Stimulated activated CD8-positive, alpha-beta memory T cell treated with anti-CD3 and anti-CD28 coated beads, Interleukin-2, amount 100 ng/mL, for 48 hours (primary cell): ENCODE results near the gene IRF2BPL.
"Not testable (repeated sequence)": the region's sequence is repeated elsewhere in the genome, so short reads cannot be mapped to it uniquely, and the experiment has no call there.

Experiments
- DNase-seq, 2 donors: peaks; one replicate each; pipeline ENCODE4 v3.0.0-alpha.2; 2020; ENCODE audit warnings: low read depth in 2 of 2

Gene IRF2BPL

GRCh38 chr14:77033622-77034589, 5.4 kb upstream of the IRF2BPL start:
- DNase-seq = peak; percentile 84 to 85

GRCh38 chr14:77032844-77033621, 4.5 kb upstream of the IRF2BPL start:
- peak; percentile 63 to 68 for DNase-seq

GRCh38 chr14:77032491-77032843, 4.0 kb upstream of the IRF2BPL start:
- no peak for DNase-seq

- no peak for DNase-seq
Observed at GRCh38 chr14:77031759-77032490, 3.4 kb upstream of the IRF2BPL start.

- peak; percentile 51 to 56 for DNase-seq
Observed at GRCh38 chr14:77027538-77028383, 747 bp downstream of the IRF2BPL start.

- no peak for DNase-seq
Observed at GRCh38 chr14:77026930-77027537, 1.5 kb downstream of the IRF2BPL start.

GRCh38 chr14:77026166-77026929, 2.2 kb downstream of the IRF2BPL start:
- DNase-seq = no peak

GRCh38 chr14:77025744-77026165, 2.8 kb downstream of the IRF2BPL start:
- DNase-seq = no peak

- DNase-seq = peak in 1 of 2 donors; percentile 46
Observed at GRCh38 chr14:77024171-77024691, 4.3 kb downstream of the IRF2BPL start.

- DNase-seq = no peak
Observed at GRCh38 chr14:77023001-77023996, 5.2 kb downstream of the IRF2BPL start.

- no peak for DNase-seq
Observed at GRCh38 chr14:77022236-77022852, 6.2 kb downstream of the IRF2BPL start.

- DNase-seq = not testable (repeated sequence)
Observed at GRCh38 chr14:77021424-77021823, 7.1 kb downstream of the IRF2BPL start.

GRCh38 chr14:77018785-77019184, 9.7 kb downstream of the IRF2BPL start:
- DNase-seq = no peak

GRCh38 chr14:77017666-77018065, 10.8 kb downstream of the IRF2BPL start:
- DNase-seq = no peak

GRCh38 chr14:77014734-77015133, 13.8 kb downstream of the IRF2BPL start:
- DNase-seq = no peak

- no peak for DNase-seq
Observed at GRCh38 chr14:77014004-77014604, 14.4 kb downstream of the IRF2BPL start.

- DNase-seq = no peak
Observed at GRCh38 chr14:77012193-77012765, 16.2 kb downstream of the IRF2BPL start.
